ENCODE data around the gene MYL2.

The MYL2 gene

GRCh38 chr12:110940933-110941332 lies 20.6 kb upstream of the MYL2 start:
- Histone ChIP-seq H3K4me3 (ENCODE audit: extremely low read depth, insufficient read depth, low read length, poor library complexity, severe bottlenecking) (no peak overlapping the region), H3K36me3 (ENCODE audit: control insufficient read depth, insufficient read depth, low read length) (no peaks in the 10 kb centered on the region), H3K27ac (ENCODE audit: low read depth, low read length, severe bottlenecking) (no peak overlapping the region), H3K4me1 (ENCODE audit: control insufficient read depth, insufficient read depth, low read length, poor library complexity, severe bottlenecking) (no peaks in the 10 kb centered on the region), H3K9me3 (ENCODE audit: control insufficient read depth, low read length) (peaks cover 4% of the 10 kb centered on the region)
- WGBS, 2 experiments (ENCODE audit: insufficient coverage in 2 of 2), result 74 to 85% methylated on average over 5 of the region's 7 CpGs

DNA sequence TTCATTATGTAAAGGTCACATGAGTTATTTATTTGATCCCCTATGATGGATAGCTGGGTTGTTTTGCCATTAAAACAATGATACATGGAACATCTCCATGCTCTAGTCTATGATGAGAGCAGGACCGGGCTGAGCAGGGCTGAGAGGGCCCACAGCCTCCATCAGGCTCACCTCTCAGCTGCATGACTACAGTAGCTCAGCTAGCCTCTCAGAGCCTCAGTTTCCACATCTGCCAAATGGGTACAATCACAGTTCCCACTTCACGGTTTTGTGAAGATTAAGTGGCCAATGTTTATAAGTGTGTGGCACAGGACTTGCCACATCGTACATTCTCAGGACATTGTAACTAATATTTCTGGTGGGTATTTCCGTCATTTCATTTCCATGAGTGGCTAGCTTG lies 19.9 kb upstream of the MYL2 start:
- no peaks in the 10 kb centered on the region for H3K4me1 ChIP-seq (ENCODE audit: control insufficient read depth, insufficient read depth, low read length, poor library complexity, severe bottlenecking)
- no peak overlapping the region for H3K4me3 ChIP-seq (ENCODE audit: extremely low read depth, insufficient read depth, low read length, poor library complexity, severe bottlenecking)
- no peak overlapping the region for H3K27ac ChIP-seq (ENCODE audit: low read depth, low read length, severe bottlenecking)
- H3K9me3 ChIP-seq (ENCODE audit: control insufficient read depth, low read length), result no peaks in the 10 kb centered on the region
- no peaks in the 10 kb centered on the region for H3K36me3 ChIP-seq (ENCODE audit: control insufficient read depth, insufficient read depth, low read length)
- WGBS, 2 experiments (ENCODE audit: insufficient coverage in 2 of 2), result 93% methylated on average over 2 of the region's 4 CpGs; no CpG with 5 or more reads in 1 of the 2 experiments

DNA sequence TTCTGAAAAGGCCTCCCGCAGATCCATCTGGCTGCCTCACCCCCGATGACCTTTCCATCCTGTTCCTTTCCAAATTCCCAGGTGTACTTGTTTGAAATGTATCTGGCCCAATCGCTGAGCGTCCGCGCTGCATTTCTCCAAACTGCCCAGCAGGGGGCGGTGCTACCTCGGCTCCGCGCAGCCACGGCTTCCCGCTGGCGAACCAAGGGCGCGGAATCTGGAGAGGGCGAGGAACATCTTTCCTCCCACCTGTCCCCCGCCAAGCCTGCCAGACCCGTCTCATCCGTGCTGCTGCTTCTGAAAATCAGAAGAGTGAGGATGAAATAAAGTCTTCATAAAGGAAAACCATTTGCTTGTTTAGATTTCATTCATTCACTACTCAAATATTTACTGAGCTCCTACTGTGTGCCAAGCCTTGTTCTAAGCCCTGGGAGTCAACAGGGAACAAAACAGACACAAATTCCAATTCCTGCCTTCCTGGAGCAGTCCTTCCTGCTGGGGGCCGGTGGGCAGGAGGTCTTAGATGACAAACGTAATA lies 16.8 kb upstream of the MYL2 start:
- Histone ChIP-seq H3K9me3 (ENCODE audit: control insufficient read depth, low read length) (no peaks in the 10 kb centered on the region), H3K36me3 (ENCODE audit: control insufficient read depth, insufficient read depth, low read length) (no peaks in the 10 kb centered on the region), H3K27ac (ENCODE audit: low read depth, low read length, severe bottlenecking) (no peak overlapping the region), H3K4me3 (ENCODE audit: extremely low read depth, insufficient read depth, low read length, poor library complexity, severe bottlenecking) (no peak overlapping the region), H3K4me1 (ENCODE audit: control insufficient read depth, insufficient read depth, low read length, poor library complexity, severe bottlenecking) (no peaks in the 10 kb centered on the region)
- WGBS, 2 experiments (ENCODE audit: insufficient coverage in 2 of 2), result 1 to 4% methylated on average over 7 to 15 of the region's 21 CpGs

DNA sequence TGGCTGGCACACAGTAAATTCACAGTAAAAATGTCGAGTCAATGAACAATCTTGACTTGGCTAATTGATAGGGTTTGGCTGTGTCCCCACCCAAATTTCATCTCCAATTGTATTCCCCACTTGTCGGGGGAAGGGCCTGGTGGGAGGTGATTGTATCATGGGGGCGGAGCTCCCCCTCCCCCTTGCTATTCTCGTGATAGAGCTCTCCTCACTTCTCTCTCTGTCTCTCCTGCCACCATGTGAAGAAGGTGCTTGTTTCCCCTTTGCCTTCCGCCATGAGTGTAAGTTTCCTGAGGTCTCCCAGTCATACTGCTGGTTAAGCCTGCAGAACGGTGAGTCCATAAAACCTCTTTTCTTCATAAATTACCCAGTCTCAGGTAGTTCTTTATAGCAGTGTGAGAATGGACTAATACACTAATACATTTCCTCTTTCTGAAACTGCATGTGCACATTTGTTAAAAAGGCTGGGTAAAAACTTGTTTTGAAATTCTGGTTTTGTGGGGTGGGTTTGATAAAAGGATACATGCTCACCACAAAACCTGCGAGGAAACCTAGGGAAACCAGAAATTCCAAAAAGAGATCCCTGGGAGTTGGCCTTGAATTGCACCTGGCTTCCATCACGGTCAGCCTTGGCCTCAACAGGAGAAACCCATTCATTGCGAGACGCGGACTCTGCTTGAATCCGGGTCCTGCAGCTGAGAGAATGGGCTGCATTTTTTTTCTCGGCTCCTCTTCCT lies 16.2 kb upstream of the MYL2 start:
- Histone ChIP-seq H3K4me3 (ENCODE audit: extremely low read depth, insufficient read depth, low read length, poor library complexity, severe bottlenecking) (no peak overlapping the region), H3K4me1 (ENCODE audit: control insufficient read depth, insufficient read depth, low read length, poor library complexity, severe bottlenecking) (peaks cover 4% of the 10 kb centered on the region), H3K9me3 (ENCODE audit: control insufficient read depth, low read length) (no peaks in the 10 kb centered on the region), H3K27ac (ENCODE audit: low read depth, low read length, severe bottlenecking) (no peak overlapping the region), H3K36me3 (ENCODE audit: control insufficient read depth, insufficient read depth, low read length) (no peaks in the 10 kb centered on the region)
- 18 to 28% methylated on average over 7 to 9 of the region's 13 CpGs for WGBS, 2 experiments (ENCODE audit: insufficient coverage in 2 of 2)

DNA sequence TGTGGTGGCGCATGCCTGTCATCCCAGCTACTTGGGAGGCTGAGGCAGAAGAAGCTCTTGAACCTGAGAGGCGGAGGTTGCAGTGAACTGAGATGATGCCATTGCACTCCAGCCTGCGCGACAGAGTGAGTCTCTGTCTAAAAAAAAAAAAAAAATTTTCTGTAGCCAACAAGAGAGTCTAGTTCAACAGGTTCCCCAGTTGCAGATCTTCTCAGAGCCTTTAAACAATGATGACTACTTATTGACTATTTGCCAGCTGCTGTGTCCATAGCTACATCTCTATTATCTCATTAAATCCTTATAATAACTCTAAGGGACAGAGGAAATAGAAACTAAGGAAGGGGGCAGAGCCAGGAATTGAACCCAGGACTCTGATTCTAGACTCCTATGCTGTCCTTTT lies 15.2 kb upstream of the MYL2 start:
- Histone ChIP-seq H3K27ac (ENCODE audit: low read depth, low read length, severe bottlenecking) (no peak overlapping the region), H3K4me3 (ENCODE audit: extremely low read depth, insufficient read depth, low read length, poor library complexity, severe bottlenecking) (no peak overlapping the region), H3K4me1 (ENCODE audit: control insufficient read depth, insufficient read depth, low read length, poor library complexity, severe bottlenecking) (peaks cover 4% of the 10 kb centered on the region), H3K36me3 (ENCODE audit: control insufficient read depth, insufficient read depth, low read length) (no peaks in the 10 kb centered on the region), H3K9me3 (ENCODE audit: control insufficient read depth, low read length) (no peaks in the 10 kb centered on the region)
- WGBS, 2 experiments (ENCODE audit: insufficient coverage in 2 of 2), result 94 to 95% methylated on average over 4 of the region's 4 CpGs

- no peak overlapping the region for H3K4me3 ChIP-seq (ENCODE audit: extremely low read depth, insufficient read depth, low read length, poor library complexity, severe bottlenecking)
- H3K9me3 ChIP-seq (ENCODE audit: control insufficient read depth, low read length), result no peaks in the 10 kb centered on the region
- WGBS, 2 experiments (ENCODE audit: insufficient coverage in 2 of 2), result 62% methylated on average over 3 of the region's 3 CpGs
- H3K4me1 ChIP-seq (ENCODE audit: control insufficient read depth, insufficient read depth, low read length, poor library complexity, severe bottlenecking), result peaks cover 4% of the 10 kb centered on the region
- no peaks in the 10 kb centered on the region for H3K36me3 ChIP-seq (ENCODE audit: control insufficient read depth, insufficient read depth, low read length)
- H3K27ac ChIP-seq (ENCODE audit: low read depth, low read length, severe bottlenecking), result no peak overlapping the region
Measured at GRCh38 chr12:110934093-110934852, 13.9 kb upstream of the MYL2 start.

DNA sequence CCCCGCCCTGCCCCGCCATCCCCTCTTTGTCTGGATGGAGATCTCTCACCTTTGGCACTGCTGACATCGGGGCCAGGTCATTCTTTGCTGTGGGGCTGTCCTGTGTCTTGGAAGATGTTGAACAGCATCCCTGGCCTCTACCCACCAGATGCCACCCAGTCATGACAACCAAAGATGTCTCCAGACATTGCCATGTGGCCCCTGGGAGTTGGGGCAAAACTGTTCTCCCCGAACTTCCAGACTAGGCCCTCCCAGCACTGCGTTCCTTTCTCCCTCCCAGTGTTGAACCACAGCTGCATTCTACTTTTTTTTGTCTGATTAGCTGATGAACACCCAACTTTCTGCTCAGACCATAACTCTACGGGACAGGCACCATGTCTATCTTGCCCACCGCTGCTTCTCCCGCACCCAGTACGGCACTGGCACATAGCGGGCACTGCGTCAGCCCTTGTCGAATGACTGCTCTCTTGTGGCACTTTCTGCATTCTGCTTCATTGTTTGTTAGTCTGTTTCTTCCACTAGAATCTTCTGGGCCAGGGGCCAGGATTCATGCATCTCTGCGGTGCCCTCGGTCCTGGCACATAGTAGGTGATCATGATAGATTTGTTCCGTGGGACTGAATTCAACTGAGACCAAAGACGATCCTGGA lies 13.1 kb upstream of the MYL2 start:
- Histone ChIP-seq H3K27ac (ENCODE audit: low read depth, low read length, severe bottlenecking) (no peak overlapping the region), H3K4me1 (ENCODE audit: control insufficient read depth, insufficient read depth, low read length, poor library complexity, severe bottlenecking) (peaks cover 4% of the 10 kb centered on the region), H3K36me3 (ENCODE audit: control insufficient read depth, insufficient read depth, low read length) (no peaks in the 10 kb centered on the region), H3K4me3 (ENCODE audit: extremely low read depth, insufficient read depth, low read length, poor library complexity, severe bottlenecking) (no peak overlapping the region), H3K9me3 (ENCODE audit: control insufficient read depth, low read length) (no peaks in the 10 kb centered on the region)
- WGBS, 2 experiments (ENCODE audit: insufficient coverage in 2 of 2), result 90 to 96% methylated on average over 14 to 15 of the region's 16 CpGs

GRCh38 chr12:110932046-110932445 lies 11.7 kb upstream of the MYL2 start:
- Histone ChIP-seq H3K27ac (ENCODE audit: low read depth, low read length, severe bottlenecking) (no peak overlapping the region), H3K4me3 (ENCODE audit: extremely low read depth, insufficient read depth, low read length, poor library complexity, severe bottlenecking) (no peak overlapping the region), H3K36me3 (ENCODE audit: control insufficient read depth, insufficient read depth, low read length) (no peaks in the 10 kb centered on the region), H3K4me1 (ENCODE audit: control insufficient read depth, insufficient read depth, low read length, poor library complexity, severe bottlenecking) (peaks cover 4% of the 10 kb centered on the region), H3K9me3 (ENCODE audit: control insufficient read depth, low read length) (no peaks in the 10 kb centered on the region)
- 72 to 85% methylated on average over 11 of the region's 11 CpGs for WGBS, 2 experiments (ENCODE audit: insufficient coverage in 2 of 2)

- H3K36me3 ChIP-seq (ENCODE audit: control insufficient read depth, insufficient read depth, low read length), result no peaks in the 10 kb centered on the region
- no peak overlapping the region for H3K4me3 ChIP-seq (ENCODE audit: extremely low read depth, insufficient read depth, low read length, poor library complexity, severe bottlenecking)
- H3K9me3 ChIP-seq (ENCODE audit: control insufficient read depth, low read length), result no peaks in the 10 kb centered on the region
- peaks cover 4% of the 10 kb centered on the region for H3K4me1 ChIP-seq (ENCODE audit: control insufficient read depth, insufficient read depth, low read length, poor library complexity, severe bottlenecking)
- no peak overlapping the region for H3K27ac ChIP-seq (ENCODE audit: low read depth, low read length, severe bottlenecking)
- 73 to 79% methylated on average over 14 to 15 of the region's 16 CpGs for WGBS, 2 experiments (ENCODE audit: insufficient coverage in 2 of 2)
Measured at GRCh38 chr12:110931315-110931728, 10.9 kb upstream of the MYL2 start.

DNA sequence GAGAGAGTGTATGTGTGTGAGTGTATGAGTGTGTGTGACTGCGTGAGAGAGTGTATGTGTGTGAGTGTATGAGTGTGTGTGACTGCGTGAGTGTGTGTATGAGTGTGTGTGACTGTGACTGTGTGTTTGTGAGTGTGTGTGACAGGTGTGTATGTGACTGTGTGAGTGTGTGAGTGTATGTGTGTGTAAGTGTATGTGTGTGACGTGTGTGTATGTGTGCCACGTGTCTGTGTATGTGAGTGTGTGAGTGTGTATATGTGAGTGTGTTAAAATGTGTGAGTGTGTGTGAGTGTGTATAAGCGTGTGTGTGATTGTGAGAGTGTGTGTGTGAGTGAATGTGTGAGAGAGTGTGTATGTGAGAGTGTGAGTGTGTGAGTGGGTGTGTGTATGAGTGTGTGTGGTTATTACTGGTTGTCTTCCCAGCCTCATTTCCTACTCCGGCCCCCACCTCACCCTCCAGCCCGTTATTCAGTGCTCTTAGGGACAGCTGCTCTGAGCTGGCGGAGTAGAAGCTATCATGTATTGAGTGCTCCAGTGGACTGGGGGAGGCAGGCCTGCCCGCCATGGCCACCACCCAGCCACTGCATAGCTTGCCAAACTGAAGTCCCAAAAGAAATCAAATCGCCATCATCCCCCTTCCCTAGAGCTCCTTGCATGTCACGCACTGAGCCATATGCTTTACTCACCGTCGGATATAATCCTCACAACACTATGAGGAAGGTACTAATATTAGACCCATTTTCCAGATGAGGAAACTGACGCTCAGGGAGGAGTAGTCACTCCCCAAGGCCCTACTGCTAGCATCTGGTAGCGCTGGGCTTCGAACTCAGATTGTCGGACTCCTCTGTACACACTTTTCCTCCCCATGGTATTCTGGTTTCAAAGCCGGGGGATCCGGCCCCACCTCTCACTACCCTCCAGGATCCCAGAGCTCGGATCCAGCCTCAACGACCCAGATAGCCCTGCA lies 10.3 kb upstream of the MYL2 start:
- H3K4me3 ChIP-seq (ENCODE audit: extremely low read depth, insufficient read depth, low read length, poor library complexity, severe bottlenecking), result no peak overlapping the region
- 89 to 93% methylated on average over 18 to 19 of the region's 21 CpGs for WGBS, 2 experiments (ENCODE audit: insufficient coverage in 2 of 2)
- no peaks in the 10 kb centered on the region for H3K9me3 ChIP-seq (ENCODE audit: control insufficient read depth, low read length)
- peaks cover 4% of the 10 kb centered on the region for H3K4me1 ChIP-seq (ENCODE audit: control insufficient read depth, insufficient read depth, low read length, poor library complexity, severe bottlenecking)
- H3K36me3 ChIP-seq (ENCODE audit: control insufficient read depth, insufficient read depth, low read length), result no peaks in the 10 kb centered on the region
- no peak overlapping the region for H3K27ac ChIP-seq (ENCODE audit: low read depth, low read length, severe bottlenecking)
